ENCODE results near the gene PPP2R5C.
"Not testable (repeated sequence)": the region's sequence is repeated elsewhere in the genome, so short reads cannot be mapped to it uniquely, and the experiment has no call there.

PPP2R5C gene

DNA sequence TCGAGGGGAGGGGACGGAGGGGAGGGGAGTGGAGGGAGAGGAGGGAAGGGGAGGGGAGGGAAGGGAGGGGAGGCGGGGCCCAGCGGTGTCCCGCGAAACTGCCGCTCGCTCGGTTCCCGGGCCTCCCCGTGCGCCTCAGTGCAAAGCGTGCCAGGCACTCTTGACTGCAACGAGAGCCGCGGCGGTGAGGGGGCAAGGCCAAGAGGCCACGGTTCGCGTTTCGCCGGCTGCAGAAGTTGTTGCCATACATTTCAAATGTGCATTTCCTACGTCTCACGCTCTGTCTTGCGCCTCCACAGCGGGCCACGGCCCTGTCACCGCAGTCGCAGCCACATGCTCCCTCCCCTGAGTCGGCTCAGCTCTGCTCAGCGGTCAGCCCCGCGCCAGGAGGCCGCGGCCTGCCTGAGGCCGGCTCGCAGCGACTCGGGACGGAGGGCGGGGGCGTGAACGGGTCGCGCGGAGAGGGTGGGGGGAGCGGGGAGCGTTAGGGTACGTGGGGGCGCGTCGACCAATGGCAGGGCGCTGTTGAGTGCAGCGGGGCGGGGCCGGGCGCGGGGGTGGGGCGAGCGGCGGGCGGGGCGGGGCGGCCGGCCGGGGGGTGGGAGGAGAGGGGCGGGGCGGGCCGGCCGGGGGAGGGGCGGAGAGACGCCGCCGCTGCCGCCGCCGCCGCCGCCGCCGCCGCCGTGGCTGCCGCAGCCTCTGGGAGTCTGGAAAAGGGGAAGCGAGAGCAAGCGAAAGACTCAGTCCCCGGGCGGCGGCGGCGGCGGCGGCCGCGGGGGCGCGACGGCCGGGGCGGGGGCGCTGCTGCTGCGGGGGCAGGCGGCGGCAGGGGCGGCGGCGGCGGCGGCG, at the start of gene PPP2R5C:
Gene PPP2R5C (plus strand): TSS at position 678 of the 849 bp plus-strand sequence. CDS start 185 bp downstream, outside the sequence.
- DNase-seq: peak; percentile 35 to 78

DNA sequence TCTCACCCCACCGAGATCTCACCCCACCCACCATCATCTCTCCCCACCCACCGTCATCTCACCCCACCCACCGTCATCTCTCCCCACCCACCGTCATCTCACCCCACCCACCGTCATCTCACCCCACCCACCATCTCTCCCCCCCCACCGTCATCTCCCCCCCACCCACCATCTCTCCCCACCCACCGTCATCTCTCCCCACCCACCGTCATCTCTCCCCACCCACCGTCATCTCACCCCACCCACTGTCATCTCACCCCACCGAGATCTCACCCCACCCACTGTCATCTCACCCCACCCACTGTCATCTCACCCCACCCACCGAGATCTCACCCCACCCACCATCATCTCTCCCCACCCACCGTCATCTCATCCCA, 49.7 kb upstream of the PPP2R5C start:
- DNase-seq: not testable (repeated sequence)

DNA sequence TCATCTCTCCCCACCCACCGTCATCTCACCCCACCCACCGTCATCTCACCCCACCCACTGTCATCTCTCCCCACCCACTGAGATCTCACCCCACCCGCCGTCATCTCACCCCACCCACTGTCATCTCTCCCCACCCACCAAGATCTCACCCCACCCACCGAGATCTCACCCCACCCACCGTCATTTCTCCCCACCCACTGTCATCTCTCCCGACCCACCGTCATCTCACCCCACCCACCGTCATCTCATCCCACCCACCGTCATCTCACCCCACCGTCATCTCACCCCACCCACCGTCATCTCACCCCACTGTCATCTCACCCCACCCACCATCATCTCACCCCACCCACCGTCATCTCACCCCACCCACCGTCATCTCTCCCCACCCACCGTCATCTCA, 49.2 kb upstream of the PPP2R5C start:
- not testable (repeated sequence) for DNase-seq

DNA sequence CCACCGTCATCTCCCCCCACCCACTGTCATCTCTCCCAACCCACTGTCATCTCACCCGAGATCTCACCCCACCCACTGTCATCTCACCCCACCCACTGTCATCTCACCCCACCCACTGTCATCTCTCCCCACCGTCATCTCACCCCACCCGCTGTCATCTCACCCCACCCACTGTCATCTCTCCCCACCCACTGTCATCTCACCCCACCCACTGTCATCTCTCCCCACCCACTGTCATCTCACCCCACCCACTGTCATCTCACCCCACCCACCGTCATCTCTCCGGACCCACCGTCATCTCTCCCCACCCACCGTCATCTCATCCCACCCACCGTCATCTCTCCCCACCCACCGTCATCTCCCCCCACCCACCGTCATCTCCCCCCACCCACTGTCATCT, 48.4 kb upstream of the PPP2R5C start:
- not testable (repeated sequence) for DNase-seq

DNA sequence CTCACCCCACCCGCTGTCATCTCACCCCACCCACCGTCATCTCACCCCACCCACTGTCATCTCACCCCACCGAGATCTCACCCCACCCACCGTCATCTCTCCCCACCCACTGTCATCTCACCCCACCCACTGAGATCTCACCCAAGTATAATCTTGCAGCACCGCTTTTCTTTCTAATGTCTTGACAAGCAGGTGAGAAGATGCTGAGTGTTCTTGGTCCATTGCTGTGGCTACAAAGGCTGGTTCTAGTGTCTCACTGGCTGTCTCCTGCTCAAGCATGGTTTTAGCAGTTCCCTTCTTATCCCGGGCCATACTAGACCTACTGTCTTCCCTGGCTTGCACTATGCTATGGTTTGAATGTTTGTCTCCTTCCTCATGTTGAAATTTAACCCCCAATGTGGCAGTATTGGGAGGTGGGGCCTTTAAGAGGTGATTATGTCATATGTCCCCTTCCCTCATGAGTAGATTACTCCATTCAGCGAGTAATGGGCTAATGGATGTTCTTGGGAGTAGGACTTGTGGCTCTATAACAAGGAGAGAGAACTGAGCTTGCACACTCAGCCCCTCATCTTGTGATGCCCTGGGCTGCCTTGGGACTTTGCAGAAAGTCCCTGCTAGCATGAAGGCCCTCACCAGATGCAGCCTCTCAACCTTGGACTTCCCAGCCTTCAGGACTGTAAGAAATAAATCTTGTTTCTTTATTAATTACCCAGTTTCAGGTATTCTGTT, 47.7 kb upstream of the PPP2R5C start:
- DNase-seq: no peak

DNA sequence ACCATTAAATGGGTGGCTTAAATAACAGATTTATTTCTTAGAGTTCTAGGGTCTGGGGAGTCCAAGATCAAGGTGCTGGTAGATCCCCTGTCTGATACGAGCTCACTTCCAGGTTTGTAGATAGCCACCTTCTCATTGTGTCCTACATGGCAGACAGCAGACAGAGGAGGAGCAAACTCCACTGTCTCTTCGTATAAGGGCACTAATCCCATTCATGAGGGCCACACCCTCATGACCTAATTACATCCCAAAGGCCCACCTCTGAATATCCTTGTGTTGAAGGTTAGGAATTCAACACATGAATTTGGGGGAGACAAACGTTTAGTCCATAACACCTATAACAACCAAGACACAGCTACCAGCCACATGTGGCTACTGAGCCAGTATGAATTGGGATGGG, 47.1 kb upstream of the PPP2R5C start:
- DNase-seq: no peak

DNA sequence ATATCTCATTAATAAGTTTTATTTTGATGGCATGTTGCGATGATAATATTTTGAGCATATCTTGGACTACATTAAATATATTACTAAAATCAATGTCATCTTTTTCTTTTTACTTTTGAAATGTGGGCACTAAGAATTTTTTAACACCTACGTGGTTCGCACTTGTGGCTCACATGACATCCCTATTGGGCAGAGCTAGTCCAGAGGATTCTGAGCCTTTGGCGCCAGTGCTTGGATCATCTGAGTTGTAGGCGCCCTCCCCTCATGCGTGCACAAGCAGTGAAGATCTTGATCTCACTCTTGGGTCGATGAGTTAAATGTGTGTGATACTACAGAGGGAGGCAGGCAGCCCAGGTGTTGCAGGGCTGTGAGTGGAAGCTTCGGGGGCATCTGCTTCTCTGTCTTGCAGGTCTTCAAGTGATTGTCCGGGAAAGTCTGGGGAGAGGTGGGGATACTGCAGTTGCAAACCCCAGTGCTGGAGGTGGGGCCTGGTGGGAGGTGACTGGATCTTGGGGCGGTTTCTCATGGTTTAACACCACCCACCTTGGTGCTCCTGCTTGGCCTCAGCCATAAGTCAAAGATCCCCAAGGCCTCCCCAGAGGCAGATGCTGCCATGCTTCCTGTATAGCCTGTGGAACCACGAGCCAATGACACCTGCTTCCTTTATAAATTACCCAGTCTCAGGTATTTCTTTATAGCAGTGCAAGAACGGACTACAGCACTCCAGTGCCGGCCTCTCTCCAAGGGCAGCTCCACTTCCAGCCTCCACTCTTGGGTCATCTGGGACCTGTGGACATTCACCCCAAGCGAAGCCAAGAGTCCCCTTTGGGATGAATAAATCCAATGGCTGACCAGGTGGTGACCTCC, 46.1 kb upstream of the PPP2R5C start:
- DNase-seq: no peak

DNA sequence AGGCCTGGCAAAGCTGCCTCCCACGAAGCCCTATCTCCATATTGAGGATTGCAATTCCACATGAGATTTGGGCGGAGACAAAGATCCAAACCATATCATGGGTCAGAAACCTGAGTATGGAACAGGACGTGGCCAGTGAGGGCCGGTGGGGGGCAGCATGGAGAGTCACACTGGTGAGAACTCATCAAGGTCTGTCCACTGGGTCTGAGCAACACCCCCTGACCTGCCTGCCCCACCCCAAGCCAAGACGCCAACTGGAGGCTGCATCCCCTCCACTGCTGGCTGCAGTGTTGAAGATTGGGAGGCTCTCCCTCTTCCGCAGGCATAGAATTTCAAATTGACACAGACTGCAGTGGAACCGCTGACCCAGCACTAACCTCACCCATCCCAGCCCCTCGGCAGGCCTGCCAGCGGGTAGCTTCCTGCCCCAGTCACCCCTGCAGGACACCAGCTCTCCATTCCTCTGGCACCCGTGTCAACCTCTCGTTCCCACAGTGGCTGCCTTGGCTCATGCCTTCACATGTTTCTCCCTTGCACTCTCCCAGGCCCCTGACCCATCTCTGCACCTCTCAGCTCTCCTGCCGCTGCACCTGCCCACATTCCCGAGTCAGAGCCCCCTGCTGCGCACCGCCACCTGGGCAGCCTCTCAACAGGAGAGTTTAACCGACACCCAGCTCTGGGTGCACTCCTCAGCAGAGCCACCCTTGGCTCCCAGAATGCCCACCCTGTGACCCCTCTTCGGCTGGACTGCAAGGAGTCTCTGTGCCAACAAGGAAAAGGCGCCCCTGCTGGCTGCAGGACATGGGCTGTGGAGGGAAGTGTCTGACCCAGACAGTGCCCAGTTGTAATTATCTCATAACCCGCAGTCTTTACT, 45.2 kb upstream of the PPP2R5C start:
- DNase-seq: no peak

DNA sequence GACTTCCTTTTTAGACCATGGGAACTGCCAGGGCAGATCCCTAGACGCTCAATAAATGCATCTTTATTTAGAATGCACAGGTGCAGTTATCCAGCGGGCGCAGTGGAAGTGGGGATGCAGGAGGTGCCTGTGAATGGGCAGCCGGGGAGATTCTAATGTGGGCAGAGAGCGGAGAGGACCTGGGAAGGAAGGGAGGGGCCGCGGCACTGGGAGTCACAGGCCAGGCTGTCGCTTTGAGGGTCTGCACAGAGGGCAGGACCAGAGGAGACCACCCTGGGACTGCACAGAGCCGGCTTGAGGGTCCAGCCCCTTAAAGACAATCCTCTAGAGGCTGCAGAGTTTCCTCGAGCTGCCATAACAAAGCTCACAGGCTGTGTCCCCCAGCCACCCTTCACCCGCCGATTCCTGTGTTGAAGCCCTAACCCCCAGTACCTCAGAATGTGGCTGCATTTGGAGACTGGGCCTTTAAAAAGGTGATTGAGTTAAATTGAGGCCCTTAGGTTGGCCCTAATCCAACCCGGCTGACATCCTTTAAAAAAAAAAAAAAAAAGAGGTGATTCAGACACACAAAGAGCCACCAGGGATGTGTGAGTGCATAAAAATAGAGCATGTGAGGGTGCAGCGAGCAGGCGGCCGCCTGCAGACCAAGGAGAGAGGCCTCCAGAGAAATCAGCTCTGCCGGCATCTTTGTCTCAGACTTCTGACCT, 44.4 kb upstream of the PPP2R5C start:
- DNase-seq: no peak

DNA sequence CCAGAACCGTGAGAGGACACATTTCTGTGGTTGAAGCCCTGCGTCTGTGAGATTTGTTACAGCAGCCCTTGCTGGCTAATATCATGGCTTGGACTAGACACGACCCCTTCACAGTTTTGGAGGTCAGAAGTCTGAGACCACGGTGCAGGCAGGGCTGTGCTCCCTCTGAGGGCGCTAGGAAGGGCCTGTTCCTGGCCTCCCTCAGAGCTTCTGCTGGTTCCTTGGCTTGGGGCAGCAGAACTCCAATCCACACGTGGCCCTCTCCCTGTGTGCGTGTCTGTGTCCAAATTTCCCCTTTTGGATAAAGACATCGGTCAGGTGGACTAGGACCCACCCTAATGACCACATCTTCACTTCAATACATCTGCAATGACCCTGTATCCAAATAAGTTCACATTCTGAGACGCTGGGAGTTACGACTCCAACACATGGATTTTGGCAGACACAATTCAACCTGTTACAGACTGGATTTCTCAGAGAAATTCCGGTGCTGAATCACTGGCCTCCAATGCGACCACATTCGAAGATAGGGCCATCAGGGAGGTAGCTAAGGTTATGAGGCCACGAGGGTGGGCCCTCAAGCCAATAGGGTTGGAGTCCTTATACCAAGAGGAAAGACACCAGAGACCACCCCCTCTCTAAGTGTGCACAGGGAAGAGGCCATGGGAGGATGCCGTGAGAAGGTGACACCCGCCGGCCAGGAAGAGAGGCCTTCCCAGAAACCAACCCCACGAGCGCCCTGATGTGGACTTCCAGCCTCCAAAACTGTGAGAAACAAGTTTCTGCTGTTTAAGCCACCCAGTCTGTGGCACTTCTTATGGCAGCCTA, 43.6 kb upstream of the PPP2R5C start:
- no peak for DNase-seq

DNA sequence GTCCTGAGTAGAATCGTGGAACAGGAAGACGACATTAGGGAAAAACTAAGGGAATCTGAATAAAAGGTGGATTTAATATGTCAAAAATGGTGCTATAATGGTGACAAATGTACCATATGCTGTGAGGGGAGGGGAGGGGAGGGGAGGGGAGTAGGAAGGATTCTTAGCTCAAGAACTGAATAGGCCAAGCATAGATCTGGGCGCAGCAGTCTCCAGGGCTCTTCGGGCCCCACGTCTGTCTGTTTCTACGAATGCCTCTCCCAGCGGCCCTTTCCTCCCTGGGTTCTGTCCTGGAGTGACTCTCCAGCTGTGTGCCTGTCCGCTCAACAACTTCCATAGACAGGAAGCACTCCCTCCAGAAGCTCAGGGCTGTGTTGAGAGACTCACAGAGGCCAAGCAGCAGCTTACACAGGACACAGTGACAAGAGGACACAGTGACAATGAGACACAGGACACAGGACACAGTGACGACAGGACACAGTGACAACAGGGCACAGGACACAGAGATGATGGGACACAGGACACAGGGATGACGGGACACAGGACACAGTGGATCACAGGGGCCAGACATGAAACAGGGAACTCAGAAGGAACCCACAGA, 42.4 kb upstream of the PPP2R5C start:
- DNase-seq: no peak

DNA sequence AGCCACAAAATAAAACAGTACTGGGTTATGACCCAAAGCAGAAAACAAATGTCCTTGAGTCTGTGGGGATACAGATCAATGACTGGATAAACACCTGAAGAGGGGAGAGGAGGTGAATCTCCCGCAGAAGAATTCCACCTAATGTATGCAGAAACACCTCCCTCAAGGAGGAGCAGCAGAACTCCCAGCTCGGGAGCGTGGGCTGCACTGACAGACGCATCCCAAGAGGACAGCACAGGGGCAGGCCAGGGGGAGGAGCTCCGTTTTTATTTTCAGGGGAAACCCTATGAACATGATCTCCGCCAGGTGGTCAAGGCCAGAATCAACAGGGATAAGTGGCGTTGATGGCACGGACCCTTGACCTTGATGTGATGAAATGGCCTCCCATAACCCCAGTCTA, 41.8 kb upstream of the PPP2R5C start:
- DNase-seq: no peak

DNA sequence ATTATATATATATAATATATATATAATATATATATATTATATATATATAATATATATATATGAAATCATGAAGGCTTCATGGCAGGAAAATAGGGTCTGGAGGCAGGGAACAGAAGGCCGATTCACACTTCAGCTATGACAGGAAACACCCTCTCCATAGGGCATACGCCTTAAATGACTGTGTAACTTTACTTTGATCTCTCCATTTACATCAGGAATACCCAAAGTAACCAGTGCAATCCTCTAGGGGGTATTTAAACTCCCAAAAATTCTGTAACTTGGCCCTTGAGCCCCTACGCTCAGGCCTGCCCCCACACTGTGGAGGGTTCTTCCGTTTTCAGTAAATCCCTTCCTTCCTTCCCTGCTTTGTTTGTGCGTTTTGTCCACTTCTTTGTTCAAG, 40.4 kb upstream of the PPP2R5C start:
- peak in 1 of 2 experiments; percentile 28 for DNase-seq

DNA sequence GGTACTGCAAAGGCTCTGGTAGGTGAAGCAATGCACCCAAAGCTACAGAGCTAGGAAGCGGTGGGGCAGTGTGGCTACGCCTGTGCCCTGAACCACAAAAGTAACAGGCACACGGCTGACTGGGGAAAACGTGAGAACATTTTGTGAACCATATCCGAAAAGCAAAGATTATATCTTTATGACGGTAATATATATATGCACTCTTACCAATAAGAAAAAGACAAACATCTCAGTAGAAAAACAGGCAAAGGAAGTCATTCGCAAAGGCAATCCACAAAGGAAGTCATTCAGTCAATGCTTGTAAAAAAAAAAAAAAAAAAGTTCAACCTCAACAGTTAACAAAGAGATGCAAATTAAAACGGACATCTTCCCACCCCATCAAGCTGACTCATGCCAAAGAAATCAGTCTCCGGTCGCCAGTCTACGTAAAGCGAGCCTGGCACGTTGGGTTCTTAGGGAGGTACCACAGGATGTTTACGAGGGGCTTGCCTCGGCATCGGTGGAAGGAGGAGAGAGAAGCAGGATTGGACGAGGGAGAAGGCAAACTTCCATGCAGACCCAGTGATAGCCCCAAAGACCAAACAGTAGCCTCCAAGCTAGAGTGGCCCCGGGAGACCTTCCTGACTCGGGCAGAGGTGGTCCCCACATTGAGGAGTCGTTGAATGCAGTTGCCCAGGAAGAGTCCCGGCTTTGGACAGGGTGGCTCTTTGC, 39.4 kb upstream of the PPP2R5C start:
- DNase-seq: peak; percentile 92 to 98

DNA sequence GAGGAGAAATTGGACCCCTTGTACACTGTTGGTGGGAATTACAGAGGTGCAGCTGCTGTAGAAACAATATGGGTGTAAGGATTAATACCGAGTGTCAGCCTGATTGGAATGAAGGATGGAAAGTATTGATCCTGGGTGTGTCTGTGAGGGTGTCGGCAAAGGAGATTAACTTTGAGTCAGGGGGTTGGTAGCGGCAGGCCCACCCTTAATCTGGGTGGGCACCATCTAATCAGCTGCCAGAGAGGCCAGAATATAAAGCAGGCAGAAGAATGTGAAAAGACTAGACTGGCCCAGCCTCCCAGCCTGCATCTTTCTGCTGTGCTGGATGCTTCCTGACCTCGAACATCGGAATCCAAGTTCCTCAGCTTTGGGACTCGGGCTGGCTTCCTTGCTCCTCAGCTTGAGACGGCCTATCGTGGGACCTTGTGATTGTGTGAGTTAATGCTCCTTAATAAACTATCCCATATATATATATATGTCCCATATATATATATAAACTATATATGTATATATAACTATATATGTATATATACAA, 38.4 kb upstream of the PPP2R5C start:
- DNase-seq: no peak

DNA sequence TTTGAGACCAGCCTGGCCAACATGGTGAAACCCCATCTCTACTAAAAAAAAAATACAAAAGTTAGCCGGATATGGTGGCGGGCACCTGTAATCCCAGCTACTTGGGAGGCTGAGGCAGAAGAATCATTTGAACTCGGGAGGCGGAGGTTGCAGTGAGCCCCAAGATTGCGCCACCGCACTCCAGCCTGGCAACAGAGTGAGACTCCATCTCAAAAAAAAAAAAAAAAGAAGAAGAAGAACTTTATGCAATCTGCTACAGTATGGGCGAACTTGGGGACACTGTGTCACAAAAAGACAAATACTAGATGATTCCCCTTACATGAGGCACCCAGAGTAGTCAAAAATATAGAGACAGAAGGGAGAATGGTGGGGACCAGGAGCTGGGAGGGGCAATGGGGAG, 35.9 kb upstream of the PPP2R5C start:
- DNase-seq: not testable (repeated sequence)

DNA sequence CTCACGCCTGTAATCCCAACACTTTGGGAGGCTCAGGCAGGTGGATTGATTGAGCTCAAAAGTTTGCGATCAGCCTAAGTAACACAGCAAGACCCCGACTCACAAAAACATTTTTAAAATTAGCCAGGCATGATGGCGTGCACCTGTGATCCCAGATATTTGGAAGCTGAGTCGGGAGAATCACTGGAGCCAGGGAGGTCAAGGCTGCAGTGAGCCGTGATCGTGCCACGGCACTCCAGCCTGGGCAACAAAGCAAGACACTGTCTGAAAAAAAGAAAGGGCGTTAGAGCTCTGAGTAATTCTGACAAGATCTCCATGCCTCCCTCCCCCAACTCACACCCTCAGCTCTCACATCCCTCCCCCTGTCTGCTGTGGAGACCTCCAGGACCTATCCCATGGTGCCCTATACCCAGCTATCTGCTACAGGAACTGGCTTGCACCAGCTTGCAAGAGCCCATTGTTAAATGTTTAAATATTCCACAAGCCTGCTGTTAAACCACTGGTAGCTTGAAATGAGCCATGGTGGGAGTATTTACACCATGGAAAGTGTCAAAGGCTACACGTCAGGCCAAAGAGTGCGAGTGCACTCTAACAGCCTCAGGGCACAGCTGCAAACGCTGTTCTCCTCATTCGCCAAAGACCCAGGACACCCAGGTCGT, 35.1 kb upstream of the PPP2R5C start:
- DNase-seq: no peak

DNA sequence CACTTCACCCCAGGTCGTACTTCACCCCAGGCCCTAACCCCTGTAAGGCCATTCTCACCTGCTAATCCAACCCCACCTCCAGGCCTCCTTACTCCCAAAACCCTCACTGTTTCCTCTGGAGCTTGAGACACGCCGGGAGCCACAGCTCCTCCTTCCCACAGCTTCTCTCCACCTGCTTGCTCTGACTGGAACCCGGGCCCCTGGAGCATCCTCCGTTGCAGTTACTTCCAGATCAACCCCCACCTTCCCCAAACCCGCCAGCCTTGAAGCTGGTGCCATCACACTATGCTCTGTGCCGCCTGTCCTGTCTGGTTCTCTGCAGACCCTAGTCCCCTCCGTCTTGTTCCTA, 34.6 kb upstream of the PPP2R5C start:
- DNase-seq: no peak

All from SW 1271 (cell line).